ENCODE data around the gene ANKH. TPM values are rescaled to one million over a fixed set of nuclear protein-coding genes. Genes with fewer than 3 reads are reported as not detected.

Gene ANKH
- polyA plus RNA-seq, 4 donors = 9.6 to 21.8 (median 12.9) TPM

GRCh38 chr5:14700478-14701436, 170.8 kb downstream of the ANKH start:
- DNase-seq (ENCODE audit: low read depth in 4 of 4, low spot score in 2 of 4) = no peak

GRCh38 chr5:14699807-14700400, 171.7 kb downstream of the ANKH start:
- DNase-seq (ENCODE audit: low read depth in 4 of 4, low spot score in 2 of 4) = no peak

- no peak for DNase-seq (ENCODE audit: low read depth in 4 of 4, low spot score in 2 of 4)
These were observed 172.4 kb downstream of the ANKH start for GRCh38 chr5:14699159-14699558.

- no peak for DNase-seq (ENCODE audit: low read depth in 4 of 4, low spot score in 2 of 4)
These were observed 173.1 kb downstream of the ANKH start for GRCh38 chr5:14698495-14698894.

- no peak for DNase-seq (ENCODE audit: low read depth in 4 of 4, low spot score in 2 of 4)
These were observed 174.7 kb downstream of the ANKH start for GRCh38 chr5:14696851-14697250.

GRCh38 chr5:14696057-14696456, 175.5 kb downstream of the ANKH start:
- no peak for DNase-seq (ENCODE audit: low read depth in 4 of 4, low spot score in 2 of 4)

- no peak for DNase-seq (ENCODE audit: low read depth in 4 of 4, low spot score in 2 of 4)
These were observed 176.4 kb downstream of the ANKH start for GRCh38 chr5:14695152-14695551.

- DNase-seq (ENCODE audit: low read depth in 4 of 4, low spot score in 2 of 4) = no peak
These were observed 178.5 kb downstream of the ANKH start for GRCh38 chr5:14693070-14693469.

- DNase-seq (ENCODE audit: low read depth in 4 of 4, low spot score in 2 of 4) = no peak
These were observed 184.4 kb downstream of the ANKH start for GRCh38 chr5:14687023-14687665.

- DNase-seq (ENCODE audit: low read depth in 4 of 4, low spot score in 2 of 4) = no peak
These were observed 185.1 kb downstream of the ANKH start for GRCh38 chr5:14686517-14686916.

GRCh38 chr5:14685757-14686156, 185.8 kb downstream of the ANKH start:
- DNase-seq (ENCODE audit: low read depth in 4 of 4, low spot score in 2 of 4) = no peak

GRCh38 chr5:14684757-14685156, 186.8 kb downstream of the ANKH start:
- no peak for DNase-seq (ENCODE audit: low read depth in 4 of 4, low spot score in 2 of 4)

GRCh38 chr5:14683906-14684455, 187.6 kb downstream of the ANKH start:
- DNase-seq (ENCODE audit: low read depth in 4 of 4, low spot score in 2 of 4) = no peak

- no peak for DNase-seq (ENCODE audit: low read depth in 4 of 4, low spot score in 2 of 4)
These were observed 190.3 kb downstream of the ANKH start for GRCh38 chr5:14681236-14681752.

- no peak for DNase-seq (ENCODE audit: low read depth in 4 of 4, low spot score in 2 of 4)
These were observed 192.0 kb downstream of the ANKH start for GRCh38 chr5:14679595-14679994.

- no peak for DNase-seq (ENCODE audit: low read depth in 4 of 4, low spot score in 2 of 4)
These were observed 192.7 kb downstream of the ANKH start for GRCh38 chr5:14678773-14679334.

GRCh38 chr5:14676320-14676719, 195.3 kb downstream of the ANKH start:
- no peak for DNase-seq (ENCODE audit: low read depth in 4 of 4, low spot score in 2 of 4)

GRCh38 chr5:14675865-14676300, 195.7 kb downstream of the ANKH start:
- DNase-seq (ENCODE audit: low read depth in 4 of 4, low spot score in 2 of 4) = no peak

- DNase-seq (ENCODE audit: low read depth in 4 of 4, low spot score in 2 of 4) = peak in 1 of 4 donors; percentile 48
These were observed 196.4 kb downstream of the ANKH start for GRCh38 chr5:14674983-14675854.

GRCh38 chr5:14673443-14673842, 198.1 kb downstream of the ANKH start:
- no peak for DNase-seq (ENCODE audit: low read depth in 4 of 4, low spot score in 2 of 4)

Measured in left renal cortex interstitium (tissue), 4 donors.